Parathyroid adenoma (tissue), 2 donors: ENCODE data around the gene DHX58.

ENCODE experiments used
- H2AFZ ChIP-seq: fragments of 300-600 bp; sonication (generic); one replicate; pipeline ENCODE4 v1.7.0; 2017; ENCODE audit warnings: antibody characterized with exemption, mild to moderate bottlenecking
- H3K27ac ChIP-seq: fragments of 300-600 bp; sonication (generic); one replicate; pipeline ENCODE4 v1.7.0; 2017
- H3K27me3 ChIP-seq: fragments of 300-600 bp; sonication (generic); one replicate; pipeline ENCODE4 v1.7.0; 2017; ENCODE audit warnings: low read length; ENCODE audit not compliant: control insufficient read depth, insufficient read depth
- H3K36me3 ChIP-seq: fragments of 300-600 bp; sonication (generic); one replicate; pipeline ENCODE4 v1.7.0; 2017; ENCODE audit warnings: low read length; ENCODE audit not compliant: control insufficient read depth, insufficient read depth
- H3K4me1 ChIP-seq: fragments of 300-600 bp; sonication (generic); one replicate; pipeline ENCODE4 v1.7.0; 2017; ENCODE audit warnings: control low read depth
- H3K4me2 ChIP-seq: fragments of 300-600 bp; sonication (generic); one replicate; pipeline ENCODE4 v1.7.0; 2017; ENCODE audit warnings: low read length
- H3K4me3 ChIP-seq: fragments of 300-600 bp; sonication (generic); one replicate; pipeline ENCODE4 v1.7.0; 2017; ENCODE audit warnings: low read depth, low read length
- H3K79me2 ChIP-seq: fragments of 300-600 bp; sonication (generic); one replicate; pipeline ENCODE4 v1.7.0; 2017; ENCODE audit warnings: control low read depth
- H3K9ac ChIP-seq: fragments of 300-600 bp; sonication (generic); one replicate; pipeline ENCODE4 v1.7.0; 2017; ENCODE audit warnings: mild to moderate bottlenecking
- H3K9me3 ChIP-seq: fragments of 300-600 bp; sonication (generic); one replicate; pipeline ENCODE4 v1.7.0; 2017; ENCODE audit warnings: low read length; ENCODE audit not compliant: control insufficient read depth
- TF ChIP-seq, protein P1 (sequence below): fragments of 300-600 bp; sonication (generic); IDR thresholded peaks from one replicate; pipeline ENCODE4 v1.7.0; 2017; ENCODE audit warnings: antibody characterized with exemption, mild to moderate bottlenecking
- donor health status: primary hyperparathyroidism.

Gene DHX58

DNA sequence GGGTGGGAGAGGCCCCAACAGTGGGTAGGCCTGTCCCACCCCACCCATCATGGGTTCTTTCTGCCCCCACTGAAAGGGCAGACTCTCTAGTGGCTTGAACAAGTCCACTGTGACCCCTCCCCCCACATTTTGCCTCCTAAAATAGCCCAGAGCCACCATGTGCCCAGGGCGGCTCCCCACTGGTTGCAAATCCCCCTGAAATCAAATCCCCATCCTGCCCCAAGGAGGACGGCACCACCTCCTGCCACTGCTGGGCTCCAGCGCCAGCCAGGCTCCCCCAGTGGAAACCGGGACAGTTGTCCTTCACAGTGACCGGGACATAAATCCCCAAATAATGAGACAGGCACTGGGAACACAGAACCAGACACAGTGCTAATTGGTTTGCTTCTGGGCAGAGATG, 34.8 kb downstream of the DHX58 start:
- Histone ChIP-seq H2AFZ (no peak overlapping the region), H3K4me2 (no peak overlapping the region), H3K9me3 (no peaks in the 10 kb centered on the region), H3K27ac (no peak overlapping the region), H3K27me3 (no peaks in the 10 kb centered on the region), H3K79me2 (no peaks in the 10 kb centered on the region), H3K9ac (no peak overlapping the region), H3K4me3 (no peak overlapping the region), H3K36me3 (no peaks in the 10 kb centered on the region), H3K4me1 (peaks cover 4% of the 10 kb centered on the region)
- TF ChIP-seq, protein P1, sequence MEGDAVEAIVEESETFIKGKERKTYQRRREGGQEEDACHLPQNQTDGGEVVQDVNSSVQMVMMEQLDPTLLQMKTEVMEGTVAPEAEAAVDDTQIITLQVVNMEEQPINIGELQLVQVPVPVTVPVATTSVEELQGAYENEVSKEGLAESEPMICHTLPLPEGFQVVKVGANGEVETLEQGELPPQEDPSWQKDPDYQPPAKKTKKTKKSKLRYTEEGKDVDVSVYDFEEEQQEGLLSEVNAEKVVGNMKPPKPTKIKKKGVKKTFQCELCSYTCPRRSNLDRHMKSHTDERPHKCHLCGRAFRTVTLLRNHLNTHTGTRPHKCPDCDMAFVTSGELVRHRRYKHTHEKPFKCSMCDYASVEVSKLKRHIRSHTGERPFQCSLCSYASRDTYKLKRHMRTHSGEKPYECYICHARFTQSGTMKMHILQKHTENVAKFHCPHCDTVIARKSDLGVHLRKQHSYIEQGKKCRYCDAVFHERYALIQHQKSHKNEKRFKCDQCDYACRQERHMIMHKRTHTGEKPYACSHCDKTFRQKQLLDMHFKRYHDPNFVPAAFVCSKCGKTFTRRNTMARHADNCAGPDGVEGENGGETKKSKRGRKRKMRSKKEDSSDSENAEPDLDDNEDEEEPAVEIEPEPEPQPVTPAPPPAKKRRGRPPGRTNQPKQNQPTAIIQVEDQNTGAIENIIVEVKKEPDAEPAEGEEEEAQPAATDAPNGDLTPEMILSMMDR = no peak

DNA sequence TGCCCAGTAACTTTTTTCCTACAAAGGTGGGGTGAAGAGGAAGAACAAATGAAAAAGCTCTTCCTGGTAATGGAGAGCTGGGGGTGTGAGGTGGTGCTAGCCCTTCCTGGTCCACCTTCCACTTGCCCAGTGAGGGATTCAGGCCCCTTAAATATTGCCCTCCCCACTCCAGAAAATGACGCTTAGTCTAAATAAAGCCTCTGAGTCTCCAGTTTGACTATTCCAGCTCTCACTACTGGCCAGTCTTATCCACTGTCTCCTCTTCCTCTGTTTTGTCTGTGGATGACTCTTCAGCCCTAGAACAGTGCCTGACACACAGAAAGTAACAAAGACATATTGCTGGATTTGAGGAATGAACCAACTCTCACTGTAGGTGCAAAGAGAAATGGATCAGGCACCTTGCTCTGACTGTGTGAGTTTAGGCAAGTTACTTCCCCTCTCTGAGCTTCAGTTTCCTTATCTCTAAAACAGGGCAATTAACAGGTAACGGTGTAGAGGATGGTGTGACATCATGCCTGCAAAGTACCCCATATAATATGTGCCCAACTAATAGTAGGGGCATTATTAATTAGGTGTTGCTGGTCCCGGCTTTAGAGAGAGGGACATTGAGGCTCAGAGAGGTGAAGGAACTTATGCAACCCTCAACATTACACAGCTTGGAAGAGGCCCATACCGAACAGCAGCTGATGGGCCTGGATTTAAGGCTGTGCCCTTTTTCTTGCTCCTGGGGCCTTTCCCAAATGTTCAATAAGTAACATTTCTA, 35.5 kb downstream of the DHX58 start:
- Histone ChIP-seq H3K79me2 (no peaks in the 10 kb centered on the region), H3K4me2 (no peak overlapping the region), H3K9me3 (no peaks in the 10 kb centered on the region), H3K36me3 (no peaks in the 10 kb centered on the region), H3K27ac (no peak overlapping the region), H3K4me1 (peaks cover 4% of the 10 kb centered on the region), H3K9ac (no peak overlapping the region), H2AFZ (no peak overlapping the region), H3K27me3 (no peaks in the 10 kb centered on the region), H3K4me3 (no peak overlapping the region)
- TF ChIP-seq, protein P1 = no peak

GRCh38 chr17:42075789-42076188, 36.7 kb downstream of the DHX58 start:
- peaks cover 4% of the 10 kb centered on the region for H3K4me1 ChIP-seq
- no peak overlapping the region for H3K27ac ChIP-seq
- no peaks in the 10 kb centered on the region for H3K27me3 ChIP-seq
- H2AFZ ChIP-seq = no peak overlapping the region
- H3K79me2 ChIP-seq = no peaks in the 10 kb centered on the region
- no peaks in the 10 kb centered on the region for H3K9me3 ChIP-seq
- no peak overlapping the region for H3K4me2 ChIP-seq
- no peak overlapping the region for H3K4me3 ChIP-seq
- H3K9ac ChIP-seq = no peak overlapping the region
- TF ChIP-seq, protein P1 = no peak
- no peaks in the 10 kb centered on the region for H3K36me3 ChIP-seq

DNA sequence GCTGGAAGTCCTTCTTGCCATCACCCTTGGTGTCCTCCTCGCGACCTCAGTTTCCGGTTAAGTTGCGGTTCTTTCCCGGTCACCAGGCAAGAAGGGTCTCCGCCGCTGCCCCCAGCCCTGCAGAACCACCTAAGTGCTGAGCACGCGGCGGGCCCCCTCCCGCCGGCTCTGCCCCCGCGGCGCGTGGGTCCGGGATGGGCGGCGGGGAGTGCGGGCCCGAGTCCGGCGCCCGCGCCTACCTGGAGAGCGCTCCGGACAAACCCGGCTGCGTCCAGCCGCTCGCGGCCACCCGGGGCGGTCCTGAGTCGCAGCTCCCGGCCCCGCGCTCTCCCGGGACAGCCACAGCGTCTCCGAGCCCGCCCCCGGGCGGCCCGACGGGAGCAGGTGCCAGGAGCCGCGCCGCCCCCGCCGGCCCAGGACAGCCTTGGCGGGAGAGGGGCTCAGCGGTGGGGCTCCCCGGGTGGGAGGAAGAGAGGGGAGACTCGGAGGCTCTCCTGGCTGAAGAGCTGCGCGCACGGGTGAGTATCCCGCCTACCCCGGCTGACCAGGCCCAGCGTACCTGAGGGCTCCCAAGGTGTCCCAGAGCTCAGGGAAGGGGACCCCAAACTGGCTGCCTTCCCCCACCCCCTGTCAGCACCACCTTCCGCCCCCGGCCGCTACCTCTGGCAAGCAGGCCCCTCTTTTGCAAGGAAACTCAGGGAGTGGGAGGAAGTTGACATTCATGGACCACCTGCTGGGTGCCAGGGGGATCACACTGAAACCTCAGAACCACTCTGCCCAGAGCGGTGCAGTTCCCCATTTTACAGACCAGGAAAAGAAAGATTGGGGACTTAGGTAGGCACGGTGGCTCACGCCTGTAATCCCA, 40.0 kb downstream of the DHX58 start:
- no peak overlapping the region for H3K27ac ChIP-seq
- H3K79me2 ChIP-seq = no peaks in the 10 kb centered on the region
- no peak overlapping the region for H3K9ac ChIP-seq

More for the DNA sequence above, 40.0 kb downstream of the DHX58 start:
- Histone ChIP-seq H3K4me2 (peak overlapping the region; percentile 78), H3K36me3 (no peaks in the 10 kb centered on the region), H3K4me1 (no peaks in the 10 kb centered on the region), H3K9me3 (no peaks in the 10 kb centered on the region), H3K27me3 (no peaks in the 10 kb centered on the region), H2AFZ (peak overlapping the region; percentile 70), H3K4me3 (peak overlapping the region; percentile 17)
- TF ChIP-seq, protein P1 = no peak
